ENCODE data around the gene POLR3GL. TPM values are rescaled to one million over a fixed set of nuclear protein-coding genes. Genes with fewer than 3 reads are reported as not detected.

POLR3GL gene
- total and polyA plus RNA-seq, 5 donors: 51.4 to 94.7 (median 53.4) TPM

DNA sequence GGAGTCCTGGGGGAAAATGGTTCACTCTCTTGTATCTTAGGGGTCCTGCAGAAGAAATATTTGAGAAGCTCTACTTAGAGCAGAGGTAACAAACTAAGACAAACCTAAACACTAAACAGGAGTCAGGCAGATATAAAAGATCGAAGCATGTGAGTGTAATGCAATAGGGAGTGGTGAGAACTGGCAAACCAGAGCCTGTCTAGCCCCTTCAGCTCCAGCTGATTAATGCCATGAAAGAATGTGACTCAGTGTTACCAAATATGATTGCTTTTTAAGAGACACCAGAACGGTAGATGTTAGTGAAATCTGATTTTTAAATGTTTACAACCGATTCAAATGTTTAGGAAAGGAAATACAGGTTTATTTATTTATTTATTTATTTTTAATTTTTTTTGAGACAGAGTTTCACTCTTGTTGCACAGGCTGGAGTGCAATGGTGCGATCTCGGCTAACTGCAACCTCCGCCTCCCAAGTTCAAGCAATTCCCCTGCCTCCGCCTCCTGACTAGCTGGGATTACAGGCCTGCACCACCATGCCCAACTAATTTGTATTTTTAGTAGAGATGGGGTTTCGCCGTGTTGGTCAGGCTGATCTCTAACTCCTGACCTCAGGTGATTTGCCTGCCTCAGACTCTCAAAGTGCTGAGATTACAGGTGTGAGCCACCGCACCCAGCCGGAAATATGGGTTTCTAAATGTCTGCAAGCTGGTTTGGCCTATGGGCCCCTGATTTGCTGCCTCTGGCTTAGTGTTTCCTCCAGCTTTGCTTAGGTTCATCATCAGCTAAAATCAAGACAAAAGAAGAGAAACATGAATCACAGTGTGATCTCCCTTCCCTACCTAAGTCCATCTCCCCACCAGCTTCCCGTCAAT is 19.7 kb downstream of the POLR3GL start:
- H3K4me1 ChIP-seq (ENCODE audit: control insufficient read depth, insufficient read depth, low read length): peaks cover 37% of the 10 kb centered on the region
- WGBS: 86% methylated on average over 12 of the region's 12 CpGs
- intact Hi-C loops (cut with DNase I): no loop called here

DNA sequence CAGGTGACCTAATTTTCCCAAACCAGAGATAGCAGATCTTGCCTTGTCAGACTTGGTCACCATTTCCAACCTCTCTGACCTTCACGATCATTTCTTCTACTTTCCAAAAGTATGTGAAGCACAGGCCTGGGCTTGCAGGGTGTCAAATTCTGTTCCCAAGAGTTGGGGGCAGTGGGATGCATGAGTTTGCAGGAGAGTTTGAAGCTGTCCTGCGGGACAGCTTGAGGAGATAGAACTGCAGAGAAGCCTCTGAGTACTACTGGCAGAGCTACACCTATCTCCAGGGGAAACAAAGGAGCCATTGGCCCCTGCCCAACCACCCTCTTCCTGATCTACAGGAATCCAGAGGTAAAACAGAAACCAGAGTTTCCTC is 20.6 kb downstream of the POLR3GL start:
- peak in 1 of 2 donors; percentile 1 for ATAC-seq
- DNase-seq: peak in 1 of 3 donors; percentile 20
- peaks cover 32% of the 10 kb centered on the region for H3K4me1 ChIP-seq (ENCODE audit: control insufficient read depth, insufficient read depth, low read length)

More for the DNA sequence above, 19.7 kb downstream of the POLR3GL start:
- no peaks in the 10 kb centered on the region for H3K9me3 ChIP-seq (ENCODE audit: control insufficient read depth, low read length)
- DNase-seq (no peak), ATAC-seq (no peak)
- H3K27ac ChIP-seq (ENCODE audit: low read length): peak overlapping the region; percentile 99
- no peaks in the 10 kb centered on the region for H3K27me3 ChIP-seq (ENCODE audit: control insufficient read depth, insufficient read depth)
- H3K4me3 ChIP-seq (ENCODE audit: low read length): no peak overlapping the region

DNA sequence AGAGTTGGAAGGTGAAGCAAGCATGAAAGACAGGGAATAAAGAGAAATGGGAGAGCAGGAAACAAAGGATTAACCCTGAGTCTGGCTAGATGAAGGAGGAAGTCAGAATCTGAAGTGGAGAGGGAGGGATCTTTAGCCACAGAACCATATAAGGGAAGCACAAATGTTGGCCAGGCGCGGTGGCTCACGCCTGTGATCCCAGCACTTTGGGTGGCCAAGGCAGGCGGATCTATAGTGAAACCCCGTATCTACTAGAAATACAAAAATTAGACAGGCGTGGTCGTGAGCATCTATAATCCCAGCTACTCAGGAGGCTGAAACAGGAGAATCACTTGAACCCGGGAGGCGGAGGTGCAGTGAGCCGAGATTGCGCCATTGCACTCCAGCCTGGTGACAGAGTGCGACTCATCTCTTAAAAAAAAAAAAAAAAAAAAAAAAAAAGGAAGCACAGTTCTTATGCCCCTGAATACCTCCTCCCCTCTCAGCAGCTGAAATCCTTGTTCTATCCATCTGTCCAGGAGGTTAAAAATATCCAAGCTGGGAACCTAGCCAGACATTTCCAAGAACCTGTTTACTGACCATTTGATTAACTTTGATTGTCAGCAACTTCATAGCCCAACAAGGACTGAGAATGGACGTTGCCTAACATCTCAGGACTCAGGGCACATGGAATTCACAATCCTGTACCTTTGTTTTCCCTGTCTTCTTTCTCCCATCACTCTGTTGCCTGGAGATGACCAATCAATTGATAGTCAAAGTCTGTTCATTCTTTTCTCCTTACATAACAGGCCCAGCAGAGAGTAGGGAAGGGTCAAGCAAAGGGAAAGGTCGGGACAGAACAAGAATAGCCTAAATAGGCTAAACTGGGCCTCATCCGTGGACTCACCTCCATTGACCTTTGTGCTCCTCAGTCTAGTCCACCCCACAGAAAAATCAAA is 21.3 kb downstream of the POLR3GL start:
- DNase-seq (peak; percentile 59 to 83 (median 72)), ATAC-seq (peak; percentile 50 to 51)
- intact Hi-C loops (cut with DNase I): no loop called here
- Histone ChIP-seq H3K4me3 (ENCODE audit: low read length) (peak overlapping the region; percentile 31), H3K27ac (ENCODE audit: low read length) (peak overlapping the region; percentile 99), H3K4me1 (ENCODE audit: control insufficient read depth, insufficient read depth, low read length) (peaks cover 28% of the 10 kb centered on the region), H3K9me3 (ENCODE audit: control insufficient read depth, low read length) (no peaks in the 10 kb centered on the region), H3K27me3 (ENCODE audit: control insufficient read depth, insufficient read depth) (no peaks in the 10 kb centered on the region)
- WGBS: 24% methylated on average over 15 of the region's 15 CpGs

More for the DNA sequence above, 20.6 kb downstream of the POLR3GL start:
- Histone ChIP-seq H3K9me3 (ENCODE audit: control insufficient read depth, low read length) (no peaks in the 10 kb centered on the region), H3K27ac (ENCODE audit: low read length) (peak overlapping the region; percentile 99), H3K4me3 (ENCODE audit: low read length) (peak overlapping the region; percentile 31), H3K27me3 (ENCODE audit: control insufficient read depth, insufficient read depth) (no peaks in the 10 kb centered on the region)
- intact Hi-C loops (cut with DNase I): no loop called here
- 37% methylated on average over 2 of the region's 2 CpGs for WGBS

DNA sequence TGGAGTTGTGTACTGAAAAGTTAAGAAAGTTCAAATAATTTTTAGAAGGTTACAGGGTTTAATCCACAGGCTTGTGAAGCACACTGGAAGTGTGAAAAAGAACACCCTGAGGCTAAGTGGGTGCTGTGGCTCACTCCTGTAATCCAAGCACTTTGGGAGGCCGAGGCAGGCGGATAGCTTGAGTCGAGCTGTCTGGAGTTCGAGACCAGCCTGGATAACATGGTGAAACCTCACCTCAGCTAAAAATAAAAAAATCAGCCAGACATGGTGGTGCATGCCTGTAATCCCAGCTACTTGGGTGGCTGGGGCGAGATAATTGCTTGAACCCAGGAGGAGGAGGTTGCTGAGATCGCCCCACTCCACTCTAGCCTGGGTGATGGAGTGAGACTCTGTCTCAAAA is 22.1 kb downstream of the POLR3GL start:
- H3K9me3 ChIP-seq (ENCODE audit: control insufficient read depth, low read length): no peaks in the 10 kb centered on the region
- DNase-seq (no peak), ATAC-seq (no peak)
- peaks cover 26% of the 10 kb centered on the region for H3K4me1 ChIP-seq (ENCODE audit: control insufficient read depth, insufficient read depth, low read length)
- intact Hi-C loops (cut with DNase I): no loop called here
- H3K27me3 ChIP-seq (ENCODE audit: control insufficient read depth, insufficient read depth): no peaks in the 10 kb centered on the region
- WGBS: 73% methylated on average over 6 of the region's 6 CpGs
- no peak overlapping the region for H3K4me3 ChIP-seq (ENCODE audit: low read length)
- H3K27ac ChIP-seq (ENCODE audit: low read length): peak overlapping the region; percentile 99

DNA sequence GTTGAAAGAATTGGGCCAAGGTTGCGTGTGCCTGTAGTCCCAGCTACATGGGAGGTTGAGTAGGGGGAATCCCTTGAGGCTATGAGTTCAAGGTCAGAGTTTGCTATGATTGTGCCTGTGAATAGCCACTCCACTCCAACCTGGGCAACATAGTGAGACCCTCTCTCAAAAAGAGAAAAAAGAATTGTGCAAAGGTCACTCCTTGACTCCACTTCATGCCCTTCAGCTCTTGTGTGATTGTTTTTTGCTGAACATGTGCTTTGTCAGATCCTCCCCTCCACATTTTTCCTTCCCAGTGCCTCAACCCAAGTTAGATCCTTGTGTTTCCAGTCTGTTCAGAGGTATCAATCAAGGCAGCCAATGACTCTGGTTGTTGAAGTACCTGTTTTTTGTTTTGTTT is 23.4 kb downstream of the POLR3GL start:
- DNase-seq (no peak), ATAC-seq (no peak)
- peaks cover 20% of the 10 kb centered on the region for H3K4me1 ChIP-seq (ENCODE audit: control insufficient read depth, insufficient read depth, low read length)
- H3K27me3 ChIP-seq (ENCODE audit: control insufficient read depth, insufficient read depth): no peaks in the 10 kb centered on the region
- intact Hi-C loops (cut with DNase I): no loop called here
- no peak overlapping the region for H3K4me3 ChIP-seq (ENCODE audit: low read length)
- no peaks in the 10 kb centered on the region for H3K9me3 ChIP-seq (ENCODE audit: control insufficient read depth, low read length)
- H3K27ac ChIP-seq (ENCODE audit: low read length): peak overlapping the region; percentile 64
- WGBS: 96% methylated on average over 1 of the region's 1 CpG

DNA sequence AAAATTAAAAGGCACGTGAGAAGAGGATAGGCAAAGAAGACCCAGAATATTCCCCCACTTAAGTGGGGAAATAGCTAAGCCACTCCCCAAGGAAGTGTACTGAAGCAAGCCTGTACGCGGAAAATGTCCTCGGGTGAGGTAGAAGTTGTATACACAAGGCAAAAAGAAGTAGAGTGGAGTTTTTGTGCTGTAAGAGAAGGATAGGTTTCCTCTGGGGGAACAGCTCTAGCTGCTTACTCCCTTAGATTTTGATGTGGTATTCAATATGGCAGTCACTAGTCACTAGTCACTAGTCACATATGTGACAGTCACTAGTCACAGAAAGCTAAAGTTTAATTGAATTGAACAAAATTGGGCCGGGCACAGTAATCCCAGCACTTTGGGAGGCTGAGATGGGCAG is 24.3 kb downstream of the POLR3GL start:
- ATAC-seq: no peak
- H3K4me1 ChIP-seq (ENCODE audit: control insufficient read depth, insufficient read depth, low read length): peaks cover 18% of the 10 kb centered on the region
- peak overlapping the region; percentile 85 for H3K27ac ChIP-seq (ENCODE audit: low read length)
- DNase-seq: no peak
- intact Hi-C loops (cut with DNase I): no loop called here
- H3K4me3 ChIP-seq (ENCODE audit: low read length): no peak overlapping the region
- H3K27me3 ChIP-seq (ENCODE audit: control insufficient read depth, insufficient read depth): no peaks in the 10 kb centered on the region
- H3K9me3 ChIP-seq (ENCODE audit: control insufficient read depth, low read length): no peaks in the 10 kb centered on the region
- 56% methylated on average over 5 of the region's 5 CpGs for WGBS

DNA sequence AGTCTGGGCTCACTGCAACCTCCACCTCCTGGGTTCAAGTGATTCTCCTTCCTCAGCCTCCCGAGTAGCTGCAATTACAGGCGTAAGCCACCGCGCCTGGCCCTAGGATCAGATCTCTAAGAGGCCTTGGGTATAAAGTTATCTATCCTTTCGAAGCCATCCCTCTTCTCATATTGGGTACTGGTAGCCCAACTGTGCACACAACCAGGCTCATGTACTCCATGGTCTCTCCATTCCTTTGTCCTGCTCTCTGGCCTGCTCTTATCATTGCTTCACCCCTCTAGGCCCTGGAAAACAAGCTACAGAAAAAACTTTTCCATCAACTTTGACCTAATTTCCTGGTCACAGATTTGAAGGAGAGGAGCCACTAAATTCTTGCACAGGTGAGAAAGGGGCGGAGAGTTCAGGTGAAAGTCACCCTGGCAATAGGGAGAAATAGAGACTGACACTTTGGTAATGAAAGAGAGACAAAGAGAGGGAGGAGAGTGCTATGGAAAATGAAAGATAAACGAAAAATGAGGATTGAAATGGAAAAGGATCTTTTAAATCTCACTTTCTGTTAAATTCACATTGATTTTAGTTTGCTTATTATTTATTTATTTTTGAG is 25.9 kb downstream of the POLR3GL start:
- peak in 2 of 3 donors; percentile 15 to 68 for DNase-seq
- 83% methylated on average over 7 of the region's 7 CpGs for WGBS
- Histone ChIP-seq H3K4me3 (ENCODE audit: low read length) (no peak overlapping the region), H3K9me3 (ENCODE audit: control insufficient read depth, low read length) (no peaks in the 10 kb centered on the region), H3K27ac (ENCODE audit: low read length) (peak overlapping the region; percentile 82), H3K4me1 (ENCODE audit: control insufficient read depth, insufficient read depth, low read length) (peaks cover 9% of the 10 kb centered on the region), H3K27me3 (ENCODE audit: control insufficient read depth, insufficient read depth) (no peaks in the 10 kb centered on the region)
- ATAC-seq: peak; percentile 18 to 40
- intact Hi-C loops (cut with DNase I): no loop called here

DNA sequence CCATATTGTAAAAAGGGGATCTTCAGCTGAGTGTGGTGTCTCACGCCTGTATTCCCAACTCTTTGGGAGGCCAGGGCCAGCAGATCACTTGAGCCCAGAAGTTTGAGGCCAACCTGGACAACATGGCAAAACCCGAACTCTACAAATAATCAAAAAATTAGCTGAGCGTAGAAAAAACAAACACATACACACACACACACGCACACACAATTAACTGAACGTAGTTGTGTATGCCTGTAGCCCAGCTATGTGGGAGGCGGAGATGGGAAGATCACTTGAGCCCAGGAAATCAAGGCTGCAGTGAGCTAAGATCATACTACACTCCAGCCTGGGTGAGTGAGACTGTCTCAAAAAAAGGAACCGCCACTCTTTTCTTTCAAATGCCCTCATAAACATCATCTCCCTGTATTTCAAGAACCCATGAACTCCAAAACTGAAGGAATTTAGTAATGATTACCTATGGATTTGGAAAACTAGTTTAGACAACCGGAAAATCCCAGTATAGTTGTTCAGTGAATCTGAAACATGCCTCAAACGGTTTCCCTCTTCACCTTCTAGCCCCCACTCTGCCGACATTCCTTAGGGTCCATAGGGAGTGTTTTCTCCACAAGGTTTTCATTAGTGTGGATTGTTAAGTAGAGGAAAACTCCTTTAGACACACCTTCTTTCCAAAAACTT is 27.4 kb downstream of the POLR3GL start:
- no peak for DNase-seq
- WGBS: 58% methylated on average over 10 of the region's 10 CpGs
- peak overlapping the region; percentile 44 for H3K27ac ChIP-seq (ENCODE audit: low read length)
- peaks cover 2% of the 10 kb centered on the region for H3K4me1 ChIP-seq (ENCODE audit: control insufficient read depth, insufficient read depth, low read length)
- no peaks in the 10 kb centered on the region for H3K9me3 ChIP-seq (ENCODE audit: control insufficient read depth, low read length)
- no peaks in the 10 kb centered on the region for H3K27me3 ChIP-seq (ENCODE audit: control insufficient read depth, insufficient read depth)
- H3K4me3 ChIP-seq (ENCODE audit: low read length): peak overlapping the region; percentile 100
- no peak for ATAC-seq
- intact Hi-C loops (cut with DNase I): no loop called here

DNA sequence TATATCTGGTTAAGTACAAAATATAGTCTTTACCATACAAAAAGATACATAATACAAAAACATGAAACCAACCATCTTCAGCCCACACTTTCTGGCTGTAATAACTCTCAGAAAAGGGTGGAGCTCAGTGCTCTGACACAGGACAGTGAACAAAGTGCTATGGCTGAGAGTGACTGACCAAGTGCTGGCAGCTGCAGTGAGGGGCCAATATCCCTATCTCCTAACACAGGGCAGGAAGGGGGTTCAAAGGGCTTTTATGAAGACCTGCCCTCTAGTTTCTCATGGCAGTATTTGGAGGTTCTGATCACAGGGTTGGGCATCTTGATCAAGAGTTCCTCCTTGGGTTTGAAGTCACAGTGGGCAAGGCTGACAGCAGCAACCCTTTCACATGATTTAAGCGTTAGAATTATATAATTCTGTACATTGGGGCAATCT is 28.0 kb downstream of the POLR3GL start:
- no peak for ATAC-seq
- H3K27me3 ChIP-seq (ENCODE audit: control insufficient read depth, insufficient read depth): no peaks in the 10 kb centered on the region
- H3K9me3 ChIP-seq (ENCODE audit: control insufficient read depth, low read length): no peaks in the 10 kb centered on the region
- peak overlapping the region; percentile 100 for H3K4me3 ChIP-seq (ENCODE audit: low read length)
- intact Hi-C loops (cut with DNase I): no loop called here
- no peak for DNase-seq
- H3K27ac ChIP-seq (ENCODE audit: low read length): peak overlapping the region; percentile 94
- peaks cover 2% of the 10 kb centered on the region for H3K4me1 ChIP-seq (ENCODE audit: control insufficient read depth, insufficient read depth, low read length)
- WGBS: 56% methylated on average over 1 of the region's 1 CpG

DNA sequence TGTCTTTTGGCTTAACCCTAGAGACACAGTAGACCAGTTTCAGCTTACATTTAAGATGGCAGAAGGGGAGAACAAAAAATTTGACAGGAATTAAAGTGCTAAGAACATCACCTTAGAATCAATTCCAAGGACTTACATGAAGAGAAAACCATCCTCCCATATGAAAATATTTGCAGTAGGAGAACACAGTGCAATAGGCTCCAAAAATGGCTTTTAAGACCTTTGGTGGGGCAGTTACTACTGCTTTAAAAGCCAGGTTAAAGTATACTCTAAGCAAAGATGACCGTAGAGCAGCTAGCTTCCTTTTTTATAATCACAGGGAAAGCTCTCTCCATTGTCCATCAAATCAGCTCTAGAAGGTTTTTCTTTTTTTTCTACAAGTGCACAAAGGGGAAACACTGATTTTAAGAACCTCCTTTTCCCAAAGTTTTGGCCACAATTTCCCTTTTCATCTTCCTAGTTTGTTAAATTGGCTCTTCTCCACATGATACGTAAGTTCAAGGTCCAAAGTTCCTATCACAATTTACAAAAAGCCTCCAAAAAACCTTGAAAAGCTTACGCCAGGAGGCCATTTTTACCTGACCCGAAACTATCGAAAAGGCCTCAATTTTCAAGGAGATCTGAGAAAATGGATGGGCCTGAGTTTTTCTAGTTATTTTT is 28.6 kb downstream of the POLR3GL start:
- Histone ChIP-seq H3K9me3 (ENCODE audit: control insufficient read depth, low read length) (no peaks in the 10 kb centered on the region), H3K4me3 (ENCODE audit: low read length) (peak overlapping the region; percentile 100), H3K4me1 (ENCODE audit: control insufficient read depth, insufficient read depth, low read length) (peaks cover 3% of the 10 kb centered on the region), H3K27ac (ENCODE audit: low read length) (peak overlapping the region; percentile 76), H3K27me3 (ENCODE audit: control insufficient read depth, insufficient read depth) (no peaks in the 10 kb centered on the region)
- DNase-seq: no peak
- no peak for ATAC-seq
- intact Hi-C loops (cut with DNase I): no loop called here
- WGBS: 35% methylated on average over 5 of the region's 5 CpGs

Data from right cardiac atrium (tissue), 5 donors.